K562 (cell line): ENCODE measurements around the gene ATXN1L. TPM values are rescaled to one million over a fixed set of nuclear protein-coding genes. Genes with fewer than 3 reads are reported as not detected.

Source experiments
- E2F5 ChIP-seq: sonication (generic); formaldehyde crosslinking; IDR thresholded peaks from 2 replicates; pipeline ENCODE4 v1.8.0; 2022; ENCODE audit warnings: mild to moderate bottlenecking, missing genetic modification reagents
- HSF4 ChIP-seq: fragments of 250-450 bp; sonication (Bioruptor Pico); IDR thresholded peaks from 2 replicates; pipeline ENCODE4 v2.1.2; 2022; ENCODE audit warnings: mild to moderate bottlenecking, moderate library complexity, borderline replicate concordance
- IFI16 ChIP-seq: fragments of 250-450 bp; sonication (Bioruptor Pico); IDR thresholded peaks from 2 replicates; pipeline ENCODE4 v2.1.2; 2022; ENCODE audit warnings: mild to moderate bottlenecking, inconsistent platforms
- KDM2B ChIP-seq: fragments of 250-450 bp; sonication (Bioruptor Pico); IDR thresholded peaks from 2 replicates; pipeline ENCODE4 v1.8.0; 2021; ENCODE audit warnings: mild to moderate bottlenecking, moderate library complexity
- L3MBTL2 ChIP-seq: fragments of 450-650 bp; IDR thresholded peaks from 2 replicates; pipeline ENCODE4 v1.6.1; 2016; ENCODE audit warnings: mild to moderate bottlenecking, moderate library complexity
- NEUROD1 ChIP-seq: fragments of 150-350 bp; IDR thresholded peaks from 2 replicates; pipeline ENCODE4 v1.6.1; 2014; ENCODE audit warnings: borderline replicate concordance, low read length, low read depth; ENCODE audit not compliant: partially characterized antibody
- NFATC3 ChIP-seq: fragments of 450-650 bp; IDR thresholded peaks from 2 replicates; pipeline ENCODE4 v1.6.1; 2017; ENCODE audit warnings: mild to moderate bottlenecking
- NR3C1 ChIP-seq: sonication (generic); formaldehyde crosslinking; IDR thresholded peaks from 2 replicates; pipeline ENCODE4 v1.8.1; 2022; ENCODE audit warnings: missing genetic modification reagents
- RBM39 ChIP-seq: fragments of 200-400 bp; formaldehyde crosslinking; optimal IDR thresholded peaks from 2 replicates; pipeline ENCODE3; 2018; ENCODE audit warnings: low read depth, low read length
- SIN3A ChIP-seq, 2 experiments: fragments of 150-350 bp in 1 of 2; IDR thresholded peaks; 2 replicates each; pipeline ENCODE4 v1.6.1; 2011 to 2016; ENCODE audit warnings: borderline replicate concordance in 2 of 2, low read depth in 2 of 2, low read length in 2 of 2, mild to moderate bottlenecking in 2 of 2, moderate library complexity in 2 of 2; ENCODE audit not compliant: control insufficient read depth in 1 of 2
- SNAPC5 ChIP-seq: fragments of 250-450 bp; sonication (Bioruptor Pico); IDR thresholded peaks from 2 replicates; pipeline ENCODE4 v1.8.0; 2021; ENCODE audit warnings: moderate library complexity, mild to moderate bottlenecking, inconsistent platforms
- STAT5A ChIP-seq: IDR thresholded peaks from 2 replicates; pipeline ENCODE4 v1.6.1; 2012; ENCODE audit warnings: low read length, inconsistent platforms, borderline replicate concordance
- TCF7L2 ChIP-seq: fragments of 150-350 bp; IDR thresholded peaks from 2 replicates; pipeline ENCODE4 v1.6.1; 2016; ENCODE audit warnings: low read depth, mild to moderate bottlenecking, low read length, moderate library complexity
- TOE1 ChIP-seq, 2 experiments: fragments of 450-650 bp in 1 of 2; sonication (generic) in 1 of 2; formaldehyde crosslinking in 1 of 2; IDR thresholded peaks; 2 replicates each; pipeline versions ENCODE4 v1.7.1 to v1.8.0; 2016 to 2022; ENCODE audit warnings: borderline replicate concordance in 2 of 2, mild to moderate bottlenecking in 2 of 2, antibody characterized with exemption in 1 of 2, inconsistent platforms in 1 of 2, low read depth in 1 of 2, missing genetic modification reagents in 1 of 2, moderate library complexity in 1 of 2
- U2AF1 ChIP-seq: fragments of 200-400 bp; formaldehyde crosslinking; optimal IDR thresholded peaks from 2 replicates; pipeline ENCODE3; 2017; ENCODE audit warnings: mild to moderate bottlenecking, low read depth, low read length, moderate library complexity
- ZNF140 ChIP-seq: fragments of 250-450 bp; sonication (Bioruptor Pico); IDR thresholded peaks from 2 replicates; pipeline ENCODE4 v1.8.0; 2021; ENCODE audit warnings: moderate library complexity, mild to moderate bottlenecking, inconsistent platforms
- ZNF197 ChIP-seq: fragments of 200-800 bp; sonication (Bioruptor generic); IDR thresholded peaks from 2 replicates; pipeline ENCODE4 v1.6.1; 2016; ENCODE audit warnings: low read depth, missing genetic modification characterization, missing compliant biosample characterization
- ZNF263 ChIP-seq: sonication (generic); formaldehyde crosslinking; IDR thresholded peaks from 2 replicates; pipeline ENCODE4 v1.8.0; 2022; ENCODE audit warnings: mild to moderate bottlenecking, missing genetic modification reagents, borderline replicate concordance
- polyA plus RNA-seq, 8 experiments: library from polyadenylated mRNA; depleted of rRNA in 4 of 8; stranded (reverse) in 5 of 8; unstranded in 3 of 8; fragments of >200 nt; fragmentation: Nextera tagmentation in 2 of 8; fragmentation: Illumina TruSeq in 1 of 8; extraction: Ambion mirVana in 2 of 8; extraction: Trizol in 1 of 8; gene quantifications; 2 replicates each; pipeline versions ENCODE4 v1.2.1 to v1.2.3, GENCODE V29; 2011 to 2014; ENCODE audit warnings: inconsistent platforms in 1 of 8, missing spikeins in 1 of 8
- total RNA-seq, 7 experiments: library from RNA; depleted of rRNA in 6 of 7; stranded (reverse); fragments of >200 nt in 6 of 7; fragmentation: Illumina TruSeq in 2 of 7; extraction: Trizol in 2 of 7; gene quantifications; 2 replicates each; pipeline versions ENCODE4 v1.2.1 to v1.2.3, GENCODE V29; 2011 to 2021; ENCODE audit warnings: low replicate concordance in 1 of 7
- TF ChIP-seq, protein P1 (sequence below): fragments of 450-650 bp; IDR thresholded peaks from 2 replicates; pipeline ENCODE4 v1.6.1; 2018; ENCODE audit warnings: mild to moderate bottlenecking, low read depth; ENCODE audit not compliant: partially characterized antibody
- TF ChIP-seq, protein P2 (sequence below): fragments of 450-650 bp; IDR thresholded peaks from 2 replicates; pipeline ENCODE4 v1.6.1; 2016; ENCODE audit warnings: antibody characterized with exemption
- TF ChIP-seq, protein P3 (sequence below): sonication (generic); formaldehyde crosslinking; IDR thresholded peaks from 2 replicates; pipeline ENCODE4 v1.8.1; 2023; ENCODE audit warnings: mild to moderate bottlenecking, missing genetic modification reagents

The ATXN1L gene
- total and polyA plus RNA-seq, 9 of the 15 experiments (the other 6 are each of a cell fraction or from before 2014, with no cell fraction given) = 1.4 to 11.3 (median 9.3) TPM

- peak; percentile 57; the same call in 1 of the 2 replicates for TF ChIP-seq L3MBTL2
- TF ChIP-seq IFI16 (CRISPR knock-in tag) = no peak
- TF ChIP-seq SIN3A (IDR thresholded peaks at IDR 0.05; ENCODE audit: borderline replicate concordance in 2 of 2, control insufficient read depth in 1 of 2, low read depth in 2 of 2, low read length in 2 of 2) = peak; percentile 94 to 96
- TF ChIP-seq E2F5 (CRISPR knock-in tag) = no peak
- no peak for TF ChIP-seq STAT5A
- no peak for TF ChIP-seq SNAPC5 (CRISPR knock-in tag)
- TF ChIP-seq RBM39 = no peak
- 0 out of 2 replicates have a peak, but pooled peaks have one; percentile 41 for TF ChIP-seq NR3C1 (CRISPR knock-in tag)
- peak; percentile 92 for TF ChIP-seq TOE1 (IDR thresholded peaks at IDR 0.05; ENCODE audit: borderline replicate concordance)
- TF ChIP-seq TOE1 (CRISPR knock-in tag; IDR thresholded peaks at IDR 0.05; ENCODE audit: borderline replicate concordance, low read depth) = no peak
- TF ChIP-seq TCF7L2 = no peak
- no peak for TF ChIP-seq HSF4 (CRISPR knock-in tag)
- TF ChIP-seq U2AF1 = peak; percentile 30
- TF ChIP-seq NEUROD1 = peak; percentile 76
- TF ChIP-seq, protein P1, sequence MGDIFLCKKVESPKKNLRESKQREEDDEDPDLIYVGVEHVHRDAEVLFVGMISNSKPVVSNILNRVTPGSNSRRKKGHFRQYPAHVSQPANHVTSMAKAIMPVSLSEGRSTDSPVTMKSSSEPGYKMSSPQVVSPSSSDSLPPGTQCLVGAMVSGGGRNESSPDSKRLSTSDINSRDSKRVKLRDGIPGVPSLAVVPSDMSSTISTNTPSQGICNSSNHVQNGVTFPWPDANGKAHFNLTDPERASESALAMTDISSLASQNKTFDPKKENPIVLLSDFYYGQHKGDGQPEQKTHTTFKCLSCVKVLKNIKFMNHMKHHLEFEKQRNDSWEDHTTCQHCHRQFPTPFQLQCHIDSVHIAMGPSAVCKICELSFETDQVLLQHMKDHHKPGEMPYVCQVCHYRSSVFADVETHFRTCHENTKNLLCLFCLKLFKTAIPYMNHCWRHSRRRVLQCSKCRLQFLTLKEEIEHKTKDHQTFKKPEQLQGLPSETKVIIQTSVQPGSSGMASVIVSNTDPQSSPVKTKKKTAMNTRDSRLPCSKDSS = no peak
- TF ChIP-seq, protein P2, sequence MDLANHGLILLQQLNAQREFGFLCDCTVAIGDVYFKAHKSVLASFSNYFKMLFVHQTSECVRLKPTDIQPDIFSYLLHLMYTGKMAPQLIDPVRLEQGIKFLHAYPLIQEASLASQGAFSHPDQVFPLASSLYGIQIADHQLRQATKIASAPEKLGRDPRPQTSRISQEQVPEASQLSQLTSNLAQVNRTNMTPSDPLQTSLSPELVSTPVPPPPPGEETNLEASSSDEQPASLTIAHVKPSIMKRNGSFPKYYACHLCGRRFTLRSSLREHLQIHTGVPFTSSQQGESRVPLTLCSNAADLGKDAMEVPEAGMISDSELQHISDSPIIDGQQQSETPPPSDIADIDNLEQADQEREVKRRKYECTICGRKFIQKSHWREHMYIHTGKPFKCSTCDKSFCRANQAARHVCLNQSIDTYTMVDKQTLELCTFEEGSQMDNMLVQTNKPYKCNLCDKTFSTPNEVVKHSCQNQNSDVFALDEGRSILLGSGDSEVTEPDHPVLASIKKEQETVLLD = 0 out of 2 replicates have a peak, but pooled peaks have one; percentile 23
- TF ChIP-seq ZNF197 = peak; percentile 36; the same call in 1 of the 2 replicates
- TF ChIP-seq KDM2B = no peak
- no peak for TF ChIP-seq NFATC3
- TF ChIP-seq, protein P3, sequence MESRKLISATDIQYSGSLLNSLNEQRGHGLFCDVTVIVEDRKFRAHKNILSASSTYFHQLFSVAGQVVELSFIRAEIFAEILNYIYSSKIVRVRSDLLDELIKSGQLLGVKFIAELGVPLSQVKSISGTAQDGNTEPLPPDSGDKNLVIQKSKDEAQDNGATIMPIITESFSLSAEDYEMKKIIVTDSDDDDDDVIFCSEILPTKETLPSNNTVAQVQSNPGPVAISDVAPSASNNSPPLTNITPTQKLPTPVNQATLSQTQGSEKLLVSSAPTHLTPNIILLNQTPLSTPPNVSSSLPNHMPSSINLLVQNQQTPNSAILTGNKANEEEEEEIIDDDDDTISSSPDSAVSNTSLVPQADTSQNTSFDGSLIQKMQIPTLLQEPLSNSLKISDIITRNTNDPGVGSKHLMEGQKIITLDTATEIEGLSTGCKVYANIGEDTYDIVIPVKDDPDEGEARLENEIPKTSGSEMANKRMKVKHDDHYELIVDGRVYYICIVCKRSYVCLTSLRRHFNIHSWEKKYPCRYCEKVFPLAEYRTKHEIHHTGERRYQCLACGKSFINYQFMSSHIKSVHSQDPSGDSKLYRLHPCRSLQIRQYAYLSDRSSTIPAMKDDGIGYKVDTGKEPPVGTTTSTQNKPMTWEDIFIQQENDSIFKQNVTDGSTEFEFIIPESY (CRISPR knock-in tag) = no peak; the same call in 1 of the 2 replicates
- no peak for TF ChIP-seq ZNF140 (CRISPR knock-in tag)
- no peak; the same call in 1 of the 2 replicates for TF ChIP-seq ZNF263 (CRISPR knock-in tag)
These were observed at the start of gene ATXN1L (continued) for GRCh38 chr16:71845639-71846430.
